ENCODE measurements around the gene MEIOC. TPM values are rescaled to one million over a fixed set of nuclear protein-coding genes. Genes with fewer than 3 reads are reported as not detected.

MEIOC gene
- total and polyA plus RNA-seq, 2 of the 4 experiments (the other 2 are of a cell fraction) = 0.27 to 0.36 TPM

- H2BK120ac ChIP-seq (ENCODE audit: low read depth, low read length) = no peak overlapping the region
- no peak overlapping the region for H2AFZ ChIP-seq (replicated peaks; ENCODE audit: low read length, poor library complexity)
- H3K9ac ChIP-seq (ENCODE audit: low read depth, low read length) = no peak overlapping the region
- H2BK20ac ChIP-seq (ENCODE audit: low read depth, low read length) = no peak overlapping the region
- no peak overlapping the region for H4K5ac ChIP-seq (ENCODE audit: low read depth, low read length)
- H3K4me1 ChIP-seq (ENCODE audit: control insufficient read depth, insufficient read depth, low read length) = 0 out of 2 replicates have a peak, but pooled peaks cover 3% of the 10 kb centered on the region
- no peak overlapping the region for H3K18ac ChIP-seq (ENCODE audit: low read depth, low read length)
- no peak overlapping the region for H3K14ac ChIP-seq (replicated peaks; ENCODE audit: low read depth, low read length)
- H3K4me3 ChIP-seq (ENCODE audit: insufficient read depth, low read depth, low read length) = no peak overlapping the region
- H4K20me1 ChIP-seq (ENCODE audit: insufficient read depth, low read length) = no peaks in the 10 kb centered on the region
- no peaks in the 10 kb centered on the region for H3K27me3 ChIP-seq (ENCODE audit: control insufficient read depth, insufficient read depth, low read length)
- no peak overlapping the region for H3K4me2 ChIP-seq (ENCODE audit: low read depth, low read length)
- H3K79me1 ChIP-seq (ENCODE audit: low read depth in 1 of 2, low read length in 2 of 2) = peaks cover 15 to 50% of the 10 kb centered on the region in 2 experiments
- DNase-seq = no peak
- no peak overlapping the region for H2BK5ac ChIP-seq (ENCODE audit: low read depth, low read length, poor library complexity, severe bottlenecking)
- H3K56ac ChIP-seq (ENCODE audit: extremely low read depth, insufficient read depth, low read length) = no peak overlapping the region
- no peak overlapping the region for H3K4ac ChIP-seq (ENCODE audit: low read depth, low read length)
- no peaks in the 10 kb centered on the region for H3K9me3 ChIP-seq (ENCODE audit: control insufficient read depth, insufficient read depth, low read length)
- H2AK5ac ChIP-seq (ENCODE audit: low read depth, low read length) = no peak overlapping the region
- H3K9me1 ChIP-seq (ENCODE audit: insufficient read depth, low read length) = peaks cover 8% of the 10 kb centered on the region; the same call in 1 of the 2 replicates
- no TSS peak for BruUV-seq (replicated peaks)
- in situ Hi-C loops (cut with MboI; ENCODE audit: low sequenced_read_pairs) = no loop called here
- H3K36me3 ChIP-seq (ENCODE audit: control insufficient read depth, insufficient read depth, low read length) = no peaks in the 10 kb centered on the region; the same call in 1 of the 2 replicates
- ATAC-seq (ENCODE audit: low read depth) = no peak
- no peak overlapping the region for H2AK9ac ChIP-seq (replicated peaks; ENCODE audit: low read depth, low read length, poor library complexity)
- H2BK15ac ChIP-seq (ENCODE audit: low read depth, low read length) = no peak overlapping the region
- H4K8ac ChIP-seq (ENCODE audit: low read depth in 2 of 2, low read length in 2 of 2) = no peak overlapping the region
- POLR2A ChIA-PET (ENCODE audit: unreplicated experiment) = no interaction called here
- H3K23ac ChIP-seq (ENCODE audit: low read depth, low read length) = no peak overlapping the region
- H3K27ac ChIP-seq (ENCODE audit: insufficient read depth, low read length) = no peak overlapping the region
- no CpG with 5 or more reads among the region's 1 CpG for WGBS, 2 experiments (ENCODE audit: extremely low coverage in 2 of 2, insufficient read length in 1 of 2)
- H4K91ac ChIP-seq (ENCODE audit: insufficient read depth, low read depth, low read length) = no peak overlapping the region
- TF ChIP-seq RAD21 (IDR thresholded peaks at IDR 0.05; ENCODE audit: low read length) (no peak), SMC3 (IDR thresholded peaks at IDR 0.05; ENCODE audit: low read depth, low read length) (no peak), FOS (IDR thresholded peaks at IDR 0.05; ENCODE audit: low read depth, low read length) (no peak), MXI1 (IDR thresholded peaks at IDR 0.05; ENCODE audit: borderline replicate concordance, low read depth, low read length) (no peak), CHD1 (IDR thresholded peaks at IDR 0.05; ENCODE audit: low read depth, low read length) (no peak), MAZ (IDR thresholded peaks at IDR 0.05; ENCODE audit: borderline replicate concordance, low read depth, low read length) (no peak), ELK1 (IDR thresholded peaks at IDR 0.05; ENCODE audit: borderline replicate concordance, low read depth, low read length) (no peak), MAFK (IDR thresholded peaks at IDR 0.05; ENCODE audit: low read depth, low read length) (no peak), RFX5 (IDR thresholded peaks at IDR 0.05; ENCODE audit: low read depth, low read length) (no peak), NFE2L2 (IDR thresholded peaks at IDR 0.05; ENCODE audit: low read depth, low read length) (no peak), BHLHE40 (IDR thresholded peaks at IDR 0.05; ENCODE audit: low read depth, low read length) (no peak), POLR2A (IDR thresholded peaks at IDR 0.05; ENCODE audit: low read depth, low read length) (no peak), CEBPB (IDR thresholded peaks at IDR 0.05; ENCODE audit: low read depth, low read length) (no peak), CTCF (conservative IDR thresholded peaks at IDR 0.05; ENCODE audit: low read depth, low read length) (no peak), USF2 (IDR thresholded peaks at IDR 0.05; ENCODE audit: low read depth, low read length) (no peak), RCOR1 (IDR thresholded peaks at IDR 0.05; ENCODE audit: insufficient replicate concordance, low read length) (no peak)
- intact Hi-C loops (cut with micrococcal nuclease) = no loop called here
- CTCF ChIA-PET = interaction anchor here (0.7 kb wide), 1 partner anchor 333 kb away, joined by 4 read pairs; no protein-coding TSS in a partner anchor
- dilution Hi-C loops (cut with HindIII; ENCODE audit: low sequenced_read_pairs, unreplicated experiment) = no loop called here
Measured at GRCh38 chr17:44687756-44688155, 31.5 kb downstream of the MEIOC start.

Data from IMR-90 (cell line).